LoVo (cell line): ENCODE results near the gene PIM1.
"Not testable (repeated sequence)": the region's sequence is repeated elsewhere in the genome, so short reads cannot be mapped to it uniquely, and the experiment has no call there.

Source experiments
- DNase-seq: peaks from one replicate; pipeline ENCODE4 v3.0.0-alpha.2; 2016; ENCODE audit warnings: low spot score

The PIM1 gene

GRCh38 chr6:37169496-37170272 lies at the start of gene PIM1:
Gene PIM1 (plus strand): TSS chr6:37170152. CDS start chr6:37170576, 424 bp downstream.
- peak; percentile 97 for DNase-seq

GRCh38 chr6:37121556-37121955 lies 48.4 kb upstream of the PIM1 start:
- DNase-seq: no peak

GRCh38 chr6:37122861-37123260 lies 47.1 kb upstream of the PIM1 start:
- DNase-seq: no peak

- DNase-seq: no peak
Measured at GRCh38 chr6:37123957-37124729, 45.8 kb upstream of the PIM1 start.

GRCh38 chr6:37125774-37126492 lies 44.0 kb upstream of the PIM1 start:
- DNase-seq: no peak

- DNase-seq: no peak
Measured at GRCh38 chr6:37126493-37126958, 43.4 kb upstream of the PIM1 start.

- DNase-seq: no peak
Measured at GRCh38 chr6:37126961-37127616, 42.9 kb upstream of the PIM1 start.

GRCh38 chr6:37127961-37128862 lies 41.7 kb upstream of the PIM1 start:
- DNase-seq: peak; percentile 75

GRCh38 chr6:37128863-37129443 lies 41.0 kb upstream of the PIM1 start:
- DNase-seq: not testable (repeated sequence)

- no peak for DNase-seq
Measured at GRCh38 chr6:37129566-37129965, 40.4 kb upstream of the PIM1 start.

GRCh38 chr6:37130704-37131103 lies 39.2 kb upstream of the PIM1 start:
- no peak for DNase-seq

- no peak for DNase-seq
Measured at GRCh38 chr6:37131104-37131959, 38.6 kb upstream of the PIM1 start.

GRCh38 chr6:37131960-37132253 lies 38.0 kb upstream of the PIM1 start:
- DNase-seq: no peak

- peak; percentile 68 for DNase-seq
Measured at GRCh38 chr6:37134036-37134395, 35.9 kb upstream of the PIM1 start.

GRCh38 chr6:37134396-37135191 lies 35.4 kb upstream of the PIM1 start:
- DNase-seq: peak; percentile 96

- DNase-seq: no peak
Measured at GRCh38 chr6:37135835-37136694, 33.9 kb upstream of the PIM1 start.

GRCh38 chr6:37136821-37137200 lies 33.1 kb upstream of the PIM1 start:
- no peak for DNase-seq
